ENCODE results near the gene JUP. TPM values are rescaled to one million over a fixed set of nuclear protein-coding genes. Genes with fewer than 3 reads are reported as not detected.

The JUP gene
- polyA plus RNA-seq, 1 donor from 2014 or later = 46.1 TPM

DNA sequence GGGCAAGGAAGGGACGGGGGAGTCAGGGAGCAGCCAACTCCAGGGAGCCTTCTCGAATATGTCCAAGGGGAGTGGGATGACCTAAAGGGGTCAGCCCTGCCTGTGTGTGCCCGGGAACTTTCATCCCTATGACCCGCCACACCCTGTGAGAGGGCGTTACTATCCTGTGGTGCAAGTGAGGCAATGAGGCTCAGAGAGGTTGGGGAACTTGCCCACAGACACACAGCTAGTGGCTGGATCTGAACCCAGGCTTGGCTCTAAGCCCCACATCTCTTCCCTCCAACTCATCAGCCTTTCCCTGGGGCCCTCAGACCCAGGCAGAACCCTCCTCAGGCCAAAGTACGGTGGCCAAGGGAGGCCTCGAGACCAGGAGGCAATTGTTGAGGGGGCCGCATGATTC is 23.2 kb downstream of the JUP start:
- no peak overlapping the region for H3K4me2 ChIP-seq (ENCODE audit: low read length)
- H3K9me2 ChIP-seq (ENCODE audit: insufficient read depth, low read length) = no peaks in the 10 kb centered on the region
- no peaks in the 10 kb centered on the region for H3F3A ChIP-seq (ENCODE audit: insufficient read depth, low read length, poor library complexity, severe bottlenecking)
- H3K9me3 ChIP-seq (ENCODE audit: low read length) = no peaks in the 10 kb centered on the region
- no peak overlapping the region for H3K27ac ChIP-seq (ENCODE audit: low read length)
- H3K4me3 ChIP-seq (ENCODE audit: low read length) = no peak overlapping the region
- H2AFZ ChIP-seq (ENCODE audit: low read depth, low read length) = no peak overlapping the region
- H3K27me3 ChIP-seq (ENCODE audit: insufficient read depth, low read depth, low read length) = no peaks in the 10 kb centered on the region
- H4K20me1 ChIP-seq (ENCODE audit: insufficient read depth) = no peaks in the 10 kb centered on the region
- H3K9ac ChIP-seq (ENCODE audit: low read length) = no peak overlapping the region
- H3K36me3 ChIP-seq (ENCODE audit: insufficient read depth, low read length) = peaks cover 6% of the 10 kb centered on the region
- no peaks in the 10 kb centered on the region for H3K79me2 ChIP-seq (replicated peaks; ENCODE audit: insufficient read depth, low read length)
- TF ChIP-seq, protein P1, sequence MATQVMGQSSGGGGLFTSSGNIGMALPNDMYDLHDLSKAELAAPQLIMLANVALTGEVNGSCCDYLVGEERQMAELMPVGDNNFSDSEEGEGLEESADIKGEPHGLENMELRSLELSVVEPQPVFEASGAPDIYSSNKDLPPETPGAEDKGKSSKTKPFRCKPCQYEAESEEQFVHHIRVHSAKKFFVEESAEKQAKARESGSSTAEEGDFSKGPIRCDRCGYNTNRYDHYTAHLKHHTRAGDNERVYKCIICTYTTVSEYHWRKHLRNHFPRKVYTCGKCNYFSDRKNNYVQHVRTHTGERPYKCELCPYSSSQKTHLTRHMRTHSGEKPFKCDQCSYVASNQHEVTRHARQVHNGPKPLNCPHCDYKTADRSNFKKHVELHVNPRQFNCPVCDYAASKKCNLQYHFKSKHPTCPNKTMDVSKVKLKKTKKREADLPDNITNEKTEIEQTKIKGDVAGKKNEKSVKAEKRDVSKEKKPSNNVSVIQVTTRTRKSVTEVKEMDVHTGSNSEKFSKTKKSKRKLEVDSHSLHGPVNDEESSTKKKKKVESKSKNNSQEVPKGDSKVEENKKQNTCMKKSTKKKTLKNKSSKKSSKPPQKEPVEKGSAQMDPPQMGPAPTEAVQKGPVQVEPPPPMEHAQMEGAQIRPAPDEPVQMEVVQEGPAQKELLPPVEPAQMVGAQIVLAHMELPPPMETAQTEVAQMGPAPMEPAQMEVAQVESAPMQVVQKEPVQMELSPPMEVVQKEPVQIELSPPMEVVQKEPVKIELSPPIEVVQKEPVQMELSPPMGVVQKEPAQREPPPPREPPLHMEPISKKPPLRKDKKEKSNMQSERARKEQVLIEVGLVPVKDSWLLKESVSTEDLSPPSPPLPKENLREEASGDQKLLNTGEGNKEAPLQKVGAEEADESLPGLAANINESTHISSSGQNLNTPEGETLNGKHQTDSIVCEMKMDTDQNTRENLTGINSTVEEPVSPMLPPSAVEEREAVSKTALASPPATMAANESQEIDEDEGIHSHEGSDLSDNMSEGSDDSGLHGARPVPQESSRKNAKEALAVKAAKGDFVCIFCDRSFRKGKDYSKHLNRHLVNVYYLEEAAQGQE (IDR thresholded peaks at IDR 0.05; ENCODE audit: borderline replicate concordance) = no peak
- no peak for TF ChIP-seq MXI1 (conservative IDR thresholded peaks at IDR 0.05; ENCODE audit: poor library complexity, severe bottlenecking)

DNA sequence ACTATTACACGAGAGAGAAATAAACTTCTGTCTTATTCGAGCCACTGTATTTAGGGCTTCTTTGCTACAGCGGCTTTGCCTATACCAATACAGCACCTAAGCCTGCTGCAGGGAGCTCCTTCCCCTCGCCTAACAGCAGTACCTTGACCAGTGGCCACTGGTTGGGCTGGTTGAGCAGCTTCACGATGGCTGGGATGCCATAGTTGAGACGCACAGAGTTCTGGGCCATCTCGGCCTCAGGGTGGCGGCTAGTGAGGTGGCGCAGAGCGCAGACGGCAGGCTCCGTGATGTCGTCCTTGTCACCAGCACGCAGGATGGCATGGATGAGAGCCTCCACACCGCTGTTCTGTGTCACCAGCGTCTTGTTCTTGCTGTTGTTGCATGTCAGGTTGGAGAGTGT is 23.7 kb downstream of the JUP start:
- no peaks in the 10 kb centered on the region for H4K20me1 ChIP-seq (ENCODE audit: insufficient read depth)
- H3K9ac ChIP-seq (ENCODE audit: low read length) = no peak overlapping the region
- no peaks in the 10 kb centered on the region for H3F3A ChIP-seq (ENCODE audit: insufficient read depth, low read length, poor library complexity, severe bottlenecking)
- H3K79me2 ChIP-seq (replicated peaks; ENCODE audit: insufficient read depth, low read length) = no peaks in the 10 kb centered on the region
- TF ChIP-seq EP300 (conservative IDR thresholded peaks at IDR 0.05; ENCODE audit: poor library complexity, severe bottlenecking) = no peak
- no peak for TF ChIP-seq EZH2 (IDR thresholded peaks at IDR 0.05; ENCODE audit: borderline replicate concordance, insufficient read depth, low read length, poor library complexity, severe bottlenecking)
- no peak for TF ChIP-seq POLR2AphosphoS5 (IDR thresholded peaks at IDR 0.05)
- TF ChIP-seq, protein P2, sequence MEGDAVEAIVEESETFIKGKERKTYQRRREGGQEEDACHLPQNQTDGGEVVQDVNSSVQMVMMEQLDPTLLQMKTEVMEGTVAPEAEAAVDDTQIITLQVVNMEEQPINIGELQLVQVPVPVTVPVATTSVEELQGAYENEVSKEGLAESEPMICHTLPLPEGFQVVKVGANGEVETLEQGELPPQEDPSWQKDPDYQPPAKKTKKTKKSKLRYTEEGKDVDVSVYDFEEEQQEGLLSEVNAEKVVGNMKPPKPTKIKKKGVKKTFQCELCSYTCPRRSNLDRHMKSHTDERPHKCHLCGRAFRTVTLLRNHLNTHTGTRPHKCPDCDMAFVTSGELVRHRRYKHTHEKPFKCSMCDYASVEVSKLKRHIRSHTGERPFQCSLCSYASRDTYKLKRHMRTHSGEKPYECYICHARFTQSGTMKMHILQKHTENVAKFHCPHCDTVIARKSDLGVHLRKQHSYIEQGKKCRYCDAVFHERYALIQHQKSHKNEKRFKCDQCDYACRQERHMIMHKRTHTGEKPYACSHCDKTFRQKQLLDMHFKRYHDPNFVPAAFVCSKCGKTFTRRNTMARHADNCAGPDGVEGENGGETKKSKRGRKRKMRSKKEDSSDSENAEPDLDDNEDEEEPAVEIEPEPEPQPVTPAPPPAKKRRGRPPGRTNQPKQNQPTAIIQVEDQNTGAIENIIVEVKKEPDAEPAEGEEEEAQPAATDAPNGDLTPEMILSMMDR (IDR thresholded peaks at IDR 0.05; ENCODE audit: poor library complexity, severe bottlenecking) = no peak
- TF ChIP-seq TAF1 (IDR thresholded peaks at IDR 0.05; ENCODE audit: low read depth) = no peak
- no peak for TF ChIP-seq MXI1 (conservative IDR thresholded peaks at IDR 0.05; ENCODE audit: poor library complexity, severe bottlenecking)
- no peak for TF ChIP-seq RAD21 (conservative IDR thresholded peaks at IDR 0.05)
- TF ChIP-seq, protein P1 (IDR thresholded peaks at IDR 0.05; ENCODE audit: borderline replicate concordance) = no peak
- no peak for TF ChIP-seq SMC3 (conservative IDR thresholded peaks at IDR 0.05; ENCODE audit: poor library complexity)
- H3K9me2 ChIP-seq (ENCODE audit: insufficient read depth, low read length) = no peaks in the 10 kb centered on the region
- no peak overlapping the region for H3K4me2 ChIP-seq (ENCODE audit: low read length)
- no peaks in the 10 kb centered on the region for H3K9me3 ChIP-seq (ENCODE audit: low read length)
- H3K4me3 ChIP-seq (ENCODE audit: low read length) = no peak overlapping the region
- no peak overlapping the region for H2AFZ ChIP-seq (ENCODE audit: low read depth, low read length)
- peaks cover 6% of the 10 kb centered on the region for H3K36me3 ChIP-seq (ENCODE audit: insufficient read depth, low read length)
- no peak overlapping the region for H3K27ac ChIP-seq (ENCODE audit: low read length)
- H3K27me3 ChIP-seq (ENCODE audit: insufficient read depth, low read depth, low read length) = no peaks in the 10 kb centered on the region

Data from neural cell (in vitro differentiated cells).